Esophagus squamous epithelium (tissue), 4 donors: Measurements from ENCODE around the gene CEBPB.

Experiments used
- POLR2A ChIP-seq, 4 donors: fragments of 450-650 bp; IDR thresholded peaks; one replicate each; pipeline ENCODE4 v1.6.1; 2017; ENCODE audit warnings: antibody characterized with exemption in 4 of 4, mild to moderate bottlenecking in 4 of 4, moderate library complexity in 3 of 4
- TF ChIP-seq, protein P1 (sequence below), 6 experiments: fragments of 450-650 bp in 4 of 6; fragments of 200-600 bp in 2 of 6; sonication (generic) in 2 of 6; IDR thresholded peaks; one replicate each; pipeline ENCODE4 v1.5.1; 2016 to 2019; ENCODE audit warnings: antibody characterized with exemption in 6 of 6, mild to moderate bottlenecking in 4 of 6, moderate library complexity in 4 of 6

DNA sequence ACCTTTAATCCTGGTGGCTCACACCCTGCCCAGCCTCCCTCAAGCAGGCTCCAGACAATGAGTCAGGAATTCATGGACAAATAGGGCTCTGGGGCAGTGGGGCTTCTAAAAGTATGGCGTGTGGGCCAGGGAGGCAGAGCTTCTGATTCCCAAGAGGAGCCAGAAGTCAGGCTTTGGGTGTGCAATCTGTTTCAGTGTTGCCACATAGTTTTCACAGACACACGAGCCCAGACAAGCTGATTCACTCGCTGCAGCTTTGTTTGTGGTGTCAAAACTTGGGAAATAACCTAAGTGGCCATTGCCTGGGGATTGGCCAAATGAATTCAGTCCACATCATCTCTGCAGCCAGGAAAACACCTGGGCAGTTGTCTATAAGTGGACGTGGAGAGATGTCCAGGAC, 46.3 kb upstream of the CEBPB start:
- no peak for TF ChIP-seq POLR2A (IDR thresholded peaks at IDR 0.05)
- TF ChIP-seq, protein P1, sequence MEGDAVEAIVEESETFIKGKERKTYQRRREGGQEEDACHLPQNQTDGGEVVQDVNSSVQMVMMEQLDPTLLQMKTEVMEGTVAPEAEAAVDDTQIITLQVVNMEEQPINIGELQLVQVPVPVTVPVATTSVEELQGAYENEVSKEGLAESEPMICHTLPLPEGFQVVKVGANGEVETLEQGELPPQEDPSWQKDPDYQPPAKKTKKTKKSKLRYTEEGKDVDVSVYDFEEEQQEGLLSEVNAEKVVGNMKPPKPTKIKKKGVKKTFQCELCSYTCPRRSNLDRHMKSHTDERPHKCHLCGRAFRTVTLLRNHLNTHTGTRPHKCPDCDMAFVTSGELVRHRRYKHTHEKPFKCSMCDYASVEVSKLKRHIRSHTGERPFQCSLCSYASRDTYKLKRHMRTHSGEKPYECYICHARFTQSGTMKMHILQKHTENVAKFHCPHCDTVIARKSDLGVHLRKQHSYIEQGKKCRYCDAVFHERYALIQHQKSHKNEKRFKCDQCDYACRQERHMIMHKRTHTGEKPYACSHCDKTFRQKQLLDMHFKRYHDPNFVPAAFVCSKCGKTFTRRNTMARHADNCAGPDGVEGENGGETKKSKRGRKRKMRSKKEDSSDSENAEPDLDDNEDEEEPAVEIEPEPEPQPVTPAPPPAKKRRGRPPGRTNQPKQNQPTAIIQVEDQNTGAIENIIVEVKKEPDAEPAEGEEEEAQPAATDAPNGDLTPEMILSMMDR (IDR thresholded peaks at IDR 0.05), result no peak
